CD14-positive monocyte (primary cell): ENCODE results near the gene DDX27. TPM values are rescaled to one million over a fixed set of nuclear protein-coding genes. Genes with fewer than 3 reads are reported as not detected.

Experiments
- DNase-seq, 3 donors: peaks; one replicate each; pipeline ENCODE4 v3.0.0-alpha.2; 2011 to 2022
- H2AFZ ChIP-seq: 2 replicates; pipeline ENCODE4 v1.6.0; 2012; ENCODE audit warnings: mild to moderate bottlenecking, low read depth, low read length, inconsistent platforms; ENCODE audit not compliant: insufficient read depth, poor library complexity, severe bottlenecking
- H3K27ac ChIP-seq, 2 donors: 1 replicate in 1 of 2; 2 replicates in 1 of 2; pipeline ENCODE4 v1.5.1; 2012 to 2013; ENCODE audit warnings: low read length in 2 of 2, control low read depth in 1 of 2, inconsistent platforms in 1 of 2, low read depth in 1 of 2, mild to moderate bottlenecking in 1 of 2
- H3K27me3 ChIP-seq, 2 donors: one replicate each; pipeline versions ENCODE4 v1.6.0 to v1.6.1; 2011 to 2013; ENCODE audit warnings: low read length in 2 of 2; ENCODE audit not compliant: control insufficient read depth in 2 of 2, insufficient read depth in 2 of 2
- H3K36me3 ChIP-seq, 2 donors: replicated peaks in 1 of 2; 1 replicate in 1 of 2; 2 replicates in 1 of 2; pipeline versions ENCODE4 v1.5.1 to v1.6.1; 2012 to 2013; ENCODE audit warnings: low read length in 2 of 2, control low read depth in 1 of 2, inconsistent platforms in 1 of 2, mild to moderate bottlenecking in 1 of 2; ENCODE audit not compliant: insufficient read depth in 2 of 2, control insufficient read depth in 1 of 2
- H3K4me1 ChIP-seq, 2 donors: 1 replicate in 1 of 2; 2 replicates in 1 of 2; pipeline versions ENCODE4 v1.5.1 to v1.6.1; 2012 to 2013; ENCODE audit warnings: low read length in 2 of 2, control low read depth in 1 of 2, inconsistent platforms in 1 of 2, mild to moderate bottlenecking in 1 of 2, moderate library complexity in 1 of 2; ENCODE audit not compliant: insufficient read depth in 2 of 2, control insufficient read depth in 1 of 2
- H3K4me2 ChIP-seq: replicated peaks from 2 replicates; pipeline ENCODE3; 2012; ENCODE audit warnings: low read length, moderate library complexity, mild to moderate bottlenecking; ENCODE audit not compliant: poor library complexity, severe bottlenecking; ENCODE audit errors: extremely low read depth
- H3K4me3 ChIP-seq, 3 experiments: fragments of 200-600 bp in 1 of 3; sonication (generic) in 1 of 3; replicated peaks in 1 of 3; 1 replicate in 2 of 3; 2 replicates in 1 of 3; pipeline ENCODE4 v1.5.1; 2011 to 2013; ENCODE audit warnings: low read length in 3 of 3, mild to moderate bottlenecking in 3 of 3, control low read depth in 2 of 3, low read depth in 2 of 3, inconsistent platforms in 1 of 3, moderate library complexity in 1 of 3
- H3K79me2 ChIP-seq: 2 replicates; pipeline ENCODE4 v1.6.0; 2012; ENCODE audit warnings: mild to moderate bottlenecking, control low read depth, inconsistent platforms, low read length, moderate library complexity; ENCODE audit not compliant: insufficient read depth
- H3K9ac ChIP-seq: 2 replicates; pipeline ENCODE4 v1.6.0; 2017; ENCODE audit warnings: low read length, mild to moderate bottlenecking; ENCODE audit not compliant: insufficient read depth, poor library complexity, severe bottlenecking
- H3K9me3 ChIP-seq, 2 donors: replicated peaks in 1 of 2; 1 replicate in 1 of 2; 2 replicates in 1 of 2; pipeline versions ENCODE4 v1.5.1 to v1.6.1; 2012 to 2013; ENCODE audit warnings: low read length in 2 of 2, control low read depth in 1 of 2; ENCODE audit not compliant: control insufficient read depth in 1 of 2, insufficient read depth in 1 of 2
- H4K20me1 ChIP-seq: 2 replicates; pipeline ENCODE4 v1.6.0; 2012; ENCODE audit warnings: mild to moderate bottlenecking, low read length, control low read depth, moderate library complexity; ENCODE audit not compliant: insufficient read depth
- H3K27ac Mint-ChIP-seq, 7 donors: one replicate each; pipeline ENCODE4 v1.8.0; 2020; ENCODE audit warnings: mild to moderate bottlenecking in 7 of 7, mixed read lengths in 7 of 7, moderate library complexity in 6 of 7, inconsistent platforms in 2 of 7
- H3K27me3 Mint-ChIP-seq, 3 donors: one replicate each; pipeline ENCODE4 v1.8.0; 2021 to 2022; ENCODE audit warnings: low read depth in 3 of 3, mild to moderate bottlenecking in 3 of 3, mixed read lengths in 3 of 3, moderate library complexity in 3 of 3, inconsistent platforms in 1 of 3
- H3K36me3 Mint-ChIP-seq, 2 donors: one replicate each; pipeline ENCODE4 v1.8.0; 2020; ENCODE audit warnings: mixed read lengths in 2 of 2, inconsistent platforms in 1 of 2, mild to moderate bottlenecking in 1 of 2
- H3K4me1 Mint-ChIP-seq: one replicate; pipeline ENCODE4 v1.8.0; 2020; ENCODE audit warnings: mild to moderate bottlenecking, mixed read lengths
- H3K4me3 Mint-ChIP-seq, 2 donors: one replicate each; pipeline ENCODE4 v1.8.0; 2020; ENCODE audit warnings: mild to moderate bottlenecking in 2 of 2, mixed read lengths in 2 of 2, moderate library complexity in 1 of 2
- H3K9me3 Mint-ChIP-seq, 7 donors: one replicate each; pipeline ENCODE4 v1.8.0; 2020 to 2022; ENCODE audit warnings: mixed read lengths in 7 of 7, mild to moderate bottlenecking in 6 of 7, moderate library complexity in 6 of 7, inconsistent platforms in 2 of 7
- CTCF ChIP-seq: fragments of 200-600 bp; IDR thresholded peaks from one replicate; pipeline ENCODE4 v1.8.0; 2022; ENCODE audit warnings: antibody characterized with exemption, mild to moderate bottlenecking
- WGBS: methylation state at CpG from one replicate; pipeline ENCODE4 v1.1.5; 2013; ENCODE audit warnings: missing lambda C conversion rate; ENCODE audit not compliant: insufficient coverage; 5-methylcytosine and 5-hydroxymethylcytosine counted together
- intact Hi-C, 2 donors: fragments of 100-400 bp; cut with micrococcal nuclease; formaldehyde crosslinking; loops; one replicate each; pipeline versions ENCODE4 v1.15.0 to v1.15.1; 2023
- polyA plus RNA-seq, 3 donors: library from polyadenylated mRNA; depleted of rRNA in 1 of 3; unstranded in 2 of 3; stranded (reverse) in 1 of 3; fragments of 300-500 nt in 2 of 3; fragments of >200 nt in 1 of 3; fragmentation: Illumina TruSeq in 2 of 3; gene quantifications; 1 replicate in 2 of 3; 2 replicates in 1 of 3; pipeline ENCODE4 v1.2.3, GENCODE V29; 2012 to 2021

DDX27 gene
- polyA plus RNA-seq, 3 donors, result 13.8 to 31.5 (median 17.7) TPM

- Mint-ChIP-seq H3K36me3 (peaks cover 0 to 2% of the 10 kb centered on the region in 2 donors), H3K9me3 (peaks cover 4 to 10% (median 7%) of the 10 kb centered on the region in 7 donors)
- intact Hi-C loops, result loop anchor here in 1 of 2 donors (10.0 kb wide), 1 partner anchor 75 kb away; no protein-coding TSS in a partner anchor
Observed at GRCh38 chr20:49210101-49210756, 9.0 kb upstream of the DDX27 start.

GRCh38 chr20:49210757-49211110, 8.5 kb upstream of the DDX27 start:
- no CpG with 5 or more reads among the region's 1 CpG for WGBS
- intact Hi-C loops, result loop anchor here in 1 of 2 donors (10.0 kb wide), 1 partner anchor 76 kb away; no protein-coding TSS in a partner anchor
- Histone ChIP-seq H3K4me3 (no peak overlapping the region), H2AFZ (no peak overlapping the region), H3K36me3 (no peaks in the 10 kb centered on the region), H3K27me3 (no peaks in the 10 kb centered on the region), H3K4me1 (no peaks in the 10 kb centered on the region), H4K20me1 (no peaks in the 10 kb centered on the region), H3K79me2 (no peaks in the 10 kb centered on the region), H3K27ac (no peak overlapping the region), H3K9me3 (peaks cover 0 to 5% of the 10 kb centered on the region in 2 donors), H3K9ac (no peak overlapping the region), H3K4me2 (no peak overlapping the region)
- no peak for DNase-seq
- TF ChIP-seq CTCF, result no peak
- Mint-ChIP-seq H3K4me1 (no peaks in the 10 kb centered on the region), H3K9me3 (peaks cover 4 to 10% (median 7%) of the 10 kb centered on the region in 7 donors), H3K27me3 (peaks cover 0 to 2% (median 0%) of the 10 kb centered on the region in 3 donors), H3K4me3 (no peak overlapping the region), H3K36me3 (peaks cover 0 to 2% of the 10 kb centered on the region in 2 donors), H3K27ac (no peak overlapping the region)

More at GRCh38 chr20:49210101-49210756, 9.0 kb upstream of the DDX27 start:
- H4K20me1 ChIP-seq, result no peaks in the 10 kb centered on the region
- Mint-ChIP-seq H3K4me1 (no peaks in the 10 kb centered on the region), H3K27me3 (peaks cover 0 to 4% (median 2%) of the 10 kb centered on the region in 3 donors), H3K4me3 (no peak overlapping the region), H3K27ac (no peak overlapping the region)
- H3K9me3 ChIP-seq, result peaks cover 0 to 5% of the 10 kb centered on the region in 2 donors
- H2AFZ ChIP-seq, result no peak overlapping the region
- no peak overlapping the region for H3K4me2 ChIP-seq
- no peak overlapping the region for H3K4me3 ChIP-seq
- H3K9ac ChIP-seq, result no peak overlapping the region
- no CpG with 5 or more reads among the region's 1 CpG for WGBS
- TF ChIP-seq CTCF, result no peak
- H3K4me1 ChIP-seq, result no peaks in the 10 kb centered on the region
- H3K27me3 ChIP-seq, result no peaks in the 10 kb centered on the region
- H3K79me2 ChIP-seq, result no peaks in the 10 kb centered on the region
- no peaks in the 10 kb centered on the region for H3K36me3 ChIP-seq
- no peak overlapping the region for H3K27ac ChIP-seq
- DNase-seq, result no peak
